GM18520 (cell line): ENCODE measurements around the gene TADA1.
A peak's percentile ranks its signal among the peaks of the same experiment; 100 is the strongest.
"Not testable (repeated sequence)": the region's sequence is repeated elsewhere in the genome, so short reads cannot be mapped to it uniquely, and the experiment has no call there.

Source experiments
- ATAC-seq: cut with Tn5 transposase; IDR thresholded peaks from one replicate; pipeline ENCODE4 v1.9.1; 2021; ENCODE audit not compliant: unreplicated experiment

TADA1 gene

DNA sequence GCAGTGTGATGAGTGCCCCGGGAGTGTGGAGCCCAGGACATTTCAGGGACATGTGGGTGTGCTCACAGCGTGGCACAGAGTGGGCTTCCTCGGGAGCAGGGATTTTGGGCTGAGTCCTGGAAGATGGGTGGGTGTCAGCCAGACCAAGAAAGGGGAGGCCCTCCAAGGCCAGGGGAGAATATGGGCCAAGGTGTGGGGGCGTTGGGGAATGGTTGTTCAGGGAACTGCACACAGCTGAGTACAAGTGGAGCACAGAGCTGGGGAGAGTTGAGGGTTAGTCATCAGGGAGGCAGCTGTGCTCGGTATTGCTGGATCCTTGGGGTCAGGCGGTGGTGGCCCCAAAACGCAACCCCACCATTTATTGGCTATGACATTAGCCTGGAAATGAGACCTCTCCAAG, 31.3 kb downstream of the TADA1 start:
- no peak for ATAC-seq

- no peak for ATAC-seq
These were observed 32.1 kb downstream of the TADA1 start for GRCh38 chr1:166843769-166844596.

DNA sequence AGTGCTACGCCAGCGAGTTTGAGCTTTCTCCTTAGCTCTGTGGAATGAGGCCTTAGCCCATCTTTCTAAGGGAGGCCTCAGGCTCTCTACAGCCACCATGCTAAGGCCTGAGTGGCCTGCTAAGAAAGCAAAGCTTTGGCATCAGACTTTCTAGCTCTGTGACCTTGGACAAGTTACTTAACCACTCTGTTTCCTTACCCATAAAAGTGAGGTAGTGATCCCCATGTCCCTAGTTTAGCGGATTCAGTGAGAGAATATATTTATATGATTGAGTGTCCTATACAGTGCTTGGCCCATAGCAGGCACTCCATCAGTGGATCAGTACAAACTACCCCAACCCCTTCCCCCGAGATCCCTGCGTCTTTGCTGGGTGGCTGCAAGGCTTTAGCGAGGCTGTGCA, 32.7 kb downstream of the TADA1 start:
- ATAC-seq, result no peak

- ATAC-seq, result no peak
These were observed 35.5 kb downstream of the TADA1 start for GRCh38 chr1:166840309-166841274.

DNA sequence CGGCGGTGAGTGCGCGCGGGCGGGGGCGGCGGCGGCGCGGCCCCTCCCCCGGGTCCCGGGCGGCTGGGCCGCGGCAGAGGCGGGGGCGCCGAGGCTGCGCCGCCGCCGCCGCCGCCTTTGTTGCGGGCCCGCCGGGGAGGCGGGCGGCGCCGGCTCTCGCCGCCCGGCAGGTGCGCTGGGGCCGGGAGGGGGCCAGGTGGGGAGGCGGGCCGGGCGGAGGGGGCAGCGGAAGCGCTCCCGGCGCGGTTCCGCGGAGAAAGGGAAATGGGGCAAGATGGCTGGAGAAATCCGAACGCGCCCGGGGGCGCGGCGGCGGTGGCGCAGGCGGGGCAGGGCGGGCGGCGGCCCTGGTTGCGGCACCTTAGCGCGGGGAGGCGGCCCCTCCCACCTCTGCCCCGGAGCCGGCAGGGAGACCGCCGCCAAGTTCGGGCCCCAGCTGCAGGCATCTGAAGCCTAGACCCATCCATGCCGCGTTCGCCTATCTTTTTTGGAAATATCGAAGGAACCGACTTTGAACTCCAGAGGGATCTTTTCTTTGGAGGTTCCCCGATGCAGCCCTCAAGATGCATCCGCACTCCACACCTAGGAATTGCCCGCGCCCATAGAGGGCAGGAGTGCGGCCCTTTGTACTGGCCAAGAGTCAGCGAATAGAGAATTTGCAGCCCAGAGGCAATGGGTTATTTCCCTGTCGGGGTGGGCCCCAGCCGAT, 36.3 kb downstream of the TADA1 start:
- ATAC-seq, result peak; percentile 17

DNA sequence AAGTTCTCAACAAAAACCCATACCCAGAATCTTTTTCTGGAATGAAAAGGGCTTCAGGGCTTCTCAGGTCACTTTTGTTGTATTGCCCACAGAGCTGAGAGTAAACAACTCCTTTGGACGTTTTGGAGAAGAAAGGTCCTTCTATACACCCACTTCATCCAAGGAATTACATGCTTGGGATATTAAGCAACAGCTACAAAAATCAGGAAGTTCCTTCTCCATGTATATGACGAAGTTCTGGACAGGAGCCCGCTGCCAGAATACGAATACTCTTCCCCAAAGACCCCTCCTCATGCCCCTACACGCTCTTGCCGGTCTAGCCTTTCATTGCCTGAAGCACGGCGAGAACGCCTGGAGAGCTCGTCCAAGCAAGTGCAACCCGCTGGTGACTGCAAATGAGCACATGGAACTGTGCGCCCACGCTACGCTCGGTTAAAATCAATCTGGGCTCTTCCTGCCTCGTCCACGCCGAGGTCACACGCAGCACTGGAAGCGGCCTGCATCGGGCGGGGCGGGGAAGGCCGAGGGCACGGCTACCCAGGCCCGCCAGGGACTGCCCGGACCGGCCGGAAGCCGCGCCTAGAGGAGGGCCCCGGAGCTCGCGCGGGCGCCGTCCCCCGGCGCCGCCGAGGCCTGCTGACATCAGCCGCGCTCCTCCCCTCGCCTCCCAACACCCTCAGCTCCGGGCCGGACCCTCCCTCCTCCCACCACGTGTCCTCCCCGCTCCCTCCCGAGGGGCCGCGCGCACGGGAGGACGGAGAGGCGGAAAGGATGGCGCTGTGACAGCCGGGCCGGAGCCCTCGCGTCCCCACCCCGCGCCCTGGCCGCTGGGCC, 37.1 kb downstream of the TADA1 start, which contains the start of gene POGK:
TSS of gene POGK (plus strand) at position 710 of the 834 bp plus-strand sequence. CDS start 1,482 bp downstream, outside the sequence.
- peak; percentile 97 for ATAC-seq

DNA sequence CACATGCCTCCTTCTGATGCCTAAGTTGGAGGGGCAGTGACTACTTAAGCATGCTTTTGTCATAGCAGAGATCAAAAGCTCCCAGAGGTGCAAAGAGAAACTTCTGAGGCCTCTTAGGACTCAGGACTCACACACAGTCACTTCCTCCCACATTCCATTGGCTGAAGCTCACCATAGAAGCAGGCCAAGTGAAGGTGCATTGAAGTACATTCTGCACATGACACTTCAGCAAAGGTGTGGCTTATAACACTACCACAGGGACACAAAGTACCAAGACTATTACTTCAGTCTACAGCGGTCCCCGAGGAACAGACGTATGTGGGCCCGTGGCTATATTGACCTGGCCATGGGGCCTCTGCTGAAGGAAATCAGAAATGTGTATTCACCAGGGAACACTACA, 39.3 kb downstream of the TADA1 start:
- ATAC-seq, result no peak

GRCh38 chr1:166829762-166830161, 46.3 kb downstream of the TADA1 start:
- ATAC-seq, result not testable (repeated sequence)

DNA sequence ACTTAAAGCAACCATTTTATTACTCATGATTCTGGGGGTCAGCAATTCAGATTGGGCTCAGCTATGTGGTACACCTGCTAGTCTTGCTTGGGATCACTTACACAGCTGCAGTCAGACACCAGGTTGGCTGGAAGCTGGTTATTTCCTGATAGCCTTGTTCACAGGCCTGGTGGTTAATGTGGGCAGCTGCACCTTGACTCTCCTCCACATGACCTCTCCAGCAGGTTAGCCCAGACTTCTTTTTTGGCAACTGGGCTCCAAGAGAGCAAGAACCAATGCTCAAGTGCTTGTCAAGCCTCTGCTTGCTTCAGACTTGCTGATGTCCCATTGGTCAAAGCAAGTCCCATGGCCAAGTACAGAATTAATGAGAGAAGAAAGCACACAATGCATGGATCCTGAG, 48.6 kb downstream of the TADA1 start:
- ATAC-seq, result no peak

DNA sequence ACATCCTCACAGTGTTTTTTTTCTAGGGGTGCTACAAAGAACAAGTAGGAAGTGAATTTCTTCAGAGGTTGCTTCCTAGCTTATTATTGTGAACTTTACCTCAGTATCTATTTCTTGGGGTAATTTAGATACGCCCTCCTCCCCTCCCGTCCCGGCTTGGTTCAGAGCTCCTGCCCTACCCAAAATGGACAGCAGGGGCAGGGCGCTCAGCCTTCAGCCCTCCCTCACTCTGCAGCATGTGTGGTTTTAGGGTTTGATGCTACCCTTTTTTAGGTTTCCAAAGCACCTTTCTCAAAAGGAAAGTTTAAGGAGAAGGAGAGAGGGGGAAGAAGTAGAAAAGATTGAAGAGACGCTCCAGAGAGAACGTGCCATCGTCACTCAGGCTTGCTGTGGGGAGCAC, 53.7 kb downstream of the TADA1 start:
- no peak for ATAC-seq

DNA sequence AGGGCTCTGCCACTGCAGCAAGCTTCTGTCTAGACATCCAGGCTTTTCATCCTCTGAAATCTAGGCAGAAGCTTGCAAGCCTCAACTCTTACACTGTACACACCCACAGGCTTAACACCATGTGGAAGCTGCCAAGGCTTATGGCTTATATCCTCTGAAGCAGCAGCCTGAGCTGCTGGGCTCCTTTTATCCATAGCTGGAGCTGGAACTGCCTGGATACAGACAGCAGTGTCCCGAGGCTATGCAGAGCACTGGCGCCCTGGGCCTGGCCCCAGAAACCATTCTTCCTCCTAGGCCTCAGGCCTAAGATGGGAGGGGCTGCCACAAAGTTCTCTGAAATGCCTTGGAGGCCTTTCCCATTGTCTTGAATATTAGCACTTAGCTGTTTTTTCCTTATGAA, 56.1 kb downstream of the TADA1 start:
- ATAC-seq, result no peak

DNA sequence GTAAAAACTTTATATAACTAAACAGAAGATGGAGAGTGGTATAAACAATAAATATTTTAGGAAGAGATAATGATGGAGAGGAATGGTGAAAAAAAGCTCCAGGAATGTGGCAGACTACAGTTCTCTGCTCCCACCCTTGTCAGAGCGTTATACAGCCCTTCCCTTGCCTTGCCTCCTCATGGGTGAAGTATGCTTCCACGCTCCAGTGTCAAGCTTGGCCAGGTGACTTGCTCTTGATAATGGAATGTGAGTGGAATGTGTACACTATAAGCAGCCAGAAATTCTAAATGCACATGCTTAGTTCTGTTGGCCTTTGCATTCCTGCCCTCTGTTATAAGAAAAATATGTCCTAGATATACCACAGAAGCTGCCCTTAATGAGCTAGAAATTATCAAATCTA, 61.5 kb downstream of the TADA1 start:
- no peak for ATAC-seq

DNA sequence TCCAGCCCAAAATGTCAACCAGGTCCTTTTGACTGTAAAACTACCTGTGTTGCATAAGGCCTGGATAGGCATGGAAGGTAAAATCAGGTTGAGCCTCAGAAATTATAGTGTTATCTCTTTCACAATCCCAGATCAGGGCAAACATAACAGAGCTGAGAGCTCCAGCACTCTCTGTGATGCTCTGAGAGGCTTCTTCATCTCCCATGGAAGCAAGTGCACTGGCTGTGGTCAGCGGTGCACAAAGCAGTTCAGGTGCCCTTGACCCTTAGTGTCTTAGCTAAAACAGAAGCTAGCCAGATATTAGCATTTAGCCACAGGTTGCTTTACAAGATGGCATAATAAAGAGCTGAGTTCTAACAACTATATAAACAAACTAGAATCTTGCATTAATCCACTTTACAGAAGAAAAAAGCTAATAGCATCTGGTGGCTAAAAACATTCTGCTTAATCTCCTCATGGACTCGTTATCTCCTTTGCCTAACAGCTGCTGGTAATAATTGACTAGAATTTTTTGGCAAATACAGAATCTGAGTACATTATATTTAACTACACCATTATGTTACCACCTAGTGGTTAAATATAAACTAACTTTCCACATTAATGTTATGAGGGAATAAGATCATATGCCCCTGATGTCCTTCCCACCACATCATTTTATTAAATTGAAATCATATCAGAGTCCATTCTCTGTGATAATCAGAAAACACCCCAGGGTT, 62.4 kb downstream of the TADA1 start:
- no peak for ATAC-seq

GRCh38 chr1:166811691-166812090, 64.4 kb downstream of the TADA1 start:
- no peak for ATAC-seq

DNA sequence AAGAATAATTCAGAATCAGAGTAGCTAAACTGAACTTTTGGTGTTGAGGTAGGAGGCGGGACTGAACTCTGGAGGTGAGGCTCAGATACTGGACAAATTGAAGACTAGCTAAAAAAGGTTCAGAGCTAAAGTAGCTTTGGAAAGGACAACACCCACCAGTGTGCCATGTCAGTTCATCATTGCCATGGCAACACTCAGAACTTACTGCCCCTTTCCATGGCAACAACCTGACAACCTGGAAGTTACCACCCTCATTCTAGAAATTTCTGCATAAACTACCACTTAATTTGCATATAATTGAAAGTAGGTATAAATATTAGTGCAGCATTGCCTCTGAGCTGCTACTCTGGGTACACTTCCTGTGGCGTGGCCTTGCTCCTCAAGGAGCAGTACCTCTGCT, 67.1 kb downstream of the TADA1 start:
- ATAC-seq, result no peak
